NCI-H2171 (cell line): ENCODE measurements around the gene STRBP.
"Not testable (repeated sequence)": the region's sequence is repeated elsewhere in the genome, so short reads cannot be mapped to it uniquely, and the experiment has no call there.

Source experiments
- DNase-seq: peaks from one replicate; lab custom pipeline; 2025; lab: John Stamatoyannopoulos, UW

The STRBP gene

DNA sequence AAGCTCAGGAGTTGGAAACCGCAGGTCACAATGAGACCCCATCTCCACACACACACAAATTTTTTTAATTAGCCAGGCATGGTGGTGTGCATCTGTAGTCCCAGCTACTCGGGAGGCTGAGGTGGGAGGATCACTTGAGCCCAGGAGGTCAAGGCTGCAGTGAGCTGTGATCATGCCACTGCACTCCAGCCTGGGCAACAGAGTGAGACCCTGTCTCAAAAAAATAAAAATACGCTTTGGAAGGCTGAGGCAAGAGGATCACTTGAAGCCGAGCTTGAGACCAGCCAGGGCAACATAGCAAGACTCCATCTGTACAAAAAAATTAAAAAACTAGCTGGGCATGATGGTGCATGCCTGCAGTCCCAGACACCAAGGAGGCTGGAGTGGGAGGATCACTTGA, 19.2 kb downstream of the STRBP start:
- DNase-seq: not testable (repeated sequence)

- no peak for DNase-seq
Observed at GRCh38 chr9:123248630-123249029, 19.8 kb downstream of the STRBP start.

DNA sequence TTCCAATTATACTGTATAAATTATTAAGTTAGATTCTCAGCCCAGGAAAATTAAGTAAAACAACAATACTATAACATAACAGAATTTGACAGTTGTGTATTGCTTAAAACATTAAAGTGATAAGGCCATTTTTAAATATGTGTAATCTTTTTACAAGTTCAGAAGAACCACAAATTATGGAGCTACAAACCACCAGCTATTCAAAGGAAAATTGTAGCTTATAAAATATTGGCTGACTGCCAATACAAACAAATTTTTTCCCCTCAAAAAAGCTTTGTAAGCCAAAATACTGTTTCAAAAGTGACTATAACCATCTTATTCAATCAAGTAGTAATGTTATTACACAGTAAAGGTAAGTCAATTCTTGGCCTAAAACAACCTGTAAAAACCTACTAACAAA, 21.9 kb downstream of the STRBP start:
- DNase-seq: no peak

DNA sequence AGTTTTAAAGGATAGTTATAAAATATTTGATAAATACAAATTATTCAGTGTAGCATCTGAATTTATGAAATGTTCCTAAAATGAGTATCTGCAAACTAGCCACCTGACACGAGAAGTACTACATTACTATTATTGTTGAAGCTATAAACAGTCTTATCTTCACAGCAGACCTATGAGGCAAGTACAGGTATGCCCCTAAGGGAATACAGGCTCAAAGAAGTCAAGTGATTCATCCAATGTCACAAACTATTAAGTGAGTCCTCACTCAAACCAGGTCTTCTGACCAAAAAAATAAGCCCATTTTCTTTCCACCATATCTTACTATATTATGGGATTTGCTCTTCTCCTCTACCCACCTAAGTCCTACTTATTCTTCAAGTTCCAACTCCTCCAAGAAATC, 28.7 kb downstream of the STRBP start:
- no peak for DNase-seq

DNA sequence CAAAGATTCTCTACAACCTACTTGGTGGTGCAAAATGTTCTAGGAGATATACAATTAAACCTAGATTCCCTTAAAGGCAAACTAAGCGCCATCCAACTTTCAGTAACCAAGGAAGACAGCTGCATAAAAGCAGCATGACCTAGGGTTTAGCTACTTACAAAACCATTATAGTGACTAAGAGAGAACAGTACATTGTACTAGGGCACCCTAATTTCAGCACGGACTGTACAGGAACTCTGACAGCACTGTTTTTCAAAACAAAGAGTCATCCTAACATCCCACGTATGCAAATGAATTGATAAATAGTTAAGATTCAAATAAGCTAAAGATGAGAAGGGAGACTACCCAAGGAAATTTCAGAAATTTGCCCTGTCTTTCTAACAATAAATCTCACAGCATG, 30.0 kb downstream of the STRBP start:
- DNase-seq: no peak

- DNase-seq: no peak
Observed at GRCh38 chr9:123237220-123237619, 31.2 kb downstream of the STRBP start.

DNA sequence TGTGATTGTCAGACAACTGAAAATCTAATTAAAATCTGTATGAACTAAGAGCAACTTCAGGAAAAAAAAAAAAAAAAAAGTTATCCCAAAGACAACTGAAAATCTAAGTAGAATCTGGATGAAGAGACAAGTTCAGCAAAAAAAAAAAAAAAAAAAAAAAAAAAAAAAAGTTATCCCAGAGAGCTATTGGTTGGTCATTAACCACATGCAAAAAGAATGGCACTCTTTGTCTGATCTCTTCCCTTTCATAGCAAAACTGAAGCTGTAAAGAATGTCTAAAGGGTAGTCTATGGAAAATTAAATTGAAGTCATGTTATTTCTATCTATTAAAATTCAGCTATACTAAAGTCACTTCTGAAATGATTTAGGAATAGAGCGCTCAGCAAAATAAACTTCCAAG, 32.9 kb downstream of the STRBP start:
- DNase-seq: no peak

- DNase-seq: no peak
Observed at GRCh38 chr9:123234853-123235252, 33.5 kb downstream of the STRBP start.

- no peak for DNase-seq
Observed at GRCh38 chr9:123232332-123232731, 36.1 kb downstream of the STRBP start.

- DNase-seq: no peak
Observed at GRCh38 chr9:123231421-123231820, 37.0 kb downstream of the STRBP start.

DNA sequence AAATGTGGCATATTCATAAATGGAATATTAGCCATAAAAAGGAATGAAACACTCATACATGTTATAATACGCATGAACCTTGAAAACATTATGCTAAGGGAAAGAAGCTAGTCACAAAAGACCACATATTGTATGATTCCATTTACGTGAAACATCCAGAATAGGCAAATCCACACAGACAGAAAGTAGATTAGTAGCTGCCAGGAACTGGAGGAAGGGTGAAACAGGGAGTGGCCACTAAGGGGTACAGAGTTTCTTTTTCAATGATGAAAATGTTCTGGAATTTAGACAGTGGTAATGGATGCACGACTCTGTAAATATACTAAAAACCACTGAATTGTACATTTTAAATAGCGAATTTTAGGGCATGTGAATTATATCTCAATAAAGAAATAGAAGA, 39.4 kb downstream of the STRBP start:
- DNase-seq: no peak

DNA sequence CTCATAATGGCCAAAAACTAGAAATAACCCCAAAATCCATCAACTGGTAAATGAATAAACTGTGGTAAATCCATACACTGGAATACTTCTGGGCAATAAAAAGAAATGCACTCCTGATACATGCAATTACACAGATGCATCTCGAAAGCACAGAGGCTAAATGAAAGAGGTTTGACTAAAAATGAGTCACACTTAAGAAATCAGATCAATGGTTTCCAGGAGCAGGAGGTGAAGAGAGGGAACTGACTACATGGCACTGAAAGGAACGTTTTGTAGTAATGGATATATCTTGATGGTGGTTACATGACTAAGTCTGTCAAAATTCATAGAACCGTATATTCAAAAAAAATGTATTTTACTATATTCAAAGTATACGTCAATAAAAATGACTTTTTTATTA, 42.4 kb downstream of the STRBP start:
- no peak for DNase-seq

DNA sequence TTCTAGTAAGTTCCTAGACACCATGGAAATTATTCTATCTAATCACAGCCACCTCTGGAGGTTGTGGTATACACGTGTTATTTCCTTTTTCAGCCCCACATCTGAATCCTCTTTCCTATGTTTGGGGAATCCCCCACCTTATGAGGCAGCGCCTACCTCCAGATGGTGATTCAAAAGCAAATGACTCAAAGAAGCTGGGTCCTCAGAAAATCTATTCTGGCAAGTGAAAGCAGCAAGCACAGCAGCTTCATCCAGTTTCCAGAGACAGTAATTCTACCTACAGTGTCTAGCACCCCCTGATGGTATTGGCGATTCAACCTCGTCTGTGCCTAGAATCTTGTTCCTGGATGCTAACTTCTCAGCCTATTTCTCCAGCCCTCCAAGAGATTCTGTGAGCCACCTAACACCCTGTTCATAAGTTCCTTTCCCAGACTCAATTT, 43.0 kb downstream of the STRBP start:
- no peak for DNase-seq

DNA sequence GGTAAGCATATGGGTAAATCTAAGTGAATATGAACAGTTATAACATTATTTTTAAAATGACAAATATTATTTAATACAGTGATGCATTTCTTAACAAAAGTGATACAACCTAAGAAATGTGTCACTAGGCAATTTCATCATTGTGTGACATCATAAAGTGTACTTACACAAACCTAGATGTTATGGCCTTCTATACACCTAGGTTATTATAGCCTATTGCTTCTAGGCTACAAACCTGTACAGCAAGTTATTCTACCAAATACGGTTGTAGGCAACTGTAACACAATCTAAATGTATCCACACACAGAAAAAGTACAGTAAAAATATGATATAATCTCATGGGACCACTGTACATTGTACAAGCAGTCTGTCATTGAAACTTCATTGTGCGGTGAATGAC, 48.3 kb downstream of the STRBP start:
- no peak for DNase-seq

DNA sequence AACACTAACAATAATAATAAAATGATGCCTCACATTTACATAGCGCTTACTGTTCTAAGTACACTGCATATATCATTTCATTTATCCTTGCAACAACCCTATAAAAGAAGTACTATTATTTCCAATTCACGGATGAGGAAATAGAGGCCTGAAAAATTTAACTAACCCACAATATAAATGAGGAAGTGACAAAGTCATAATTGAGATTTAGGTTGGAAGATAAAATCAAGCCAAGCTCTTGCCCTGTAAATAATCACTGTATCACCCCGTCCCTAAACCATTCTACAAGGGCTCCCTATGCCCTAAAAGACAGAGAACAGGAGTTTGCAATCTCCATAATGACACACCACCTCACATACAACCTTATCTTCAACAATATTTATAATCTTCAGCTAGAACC, 49.6 kb downstream of the STRBP start:
- no peak for DNase-seq

DNA sequence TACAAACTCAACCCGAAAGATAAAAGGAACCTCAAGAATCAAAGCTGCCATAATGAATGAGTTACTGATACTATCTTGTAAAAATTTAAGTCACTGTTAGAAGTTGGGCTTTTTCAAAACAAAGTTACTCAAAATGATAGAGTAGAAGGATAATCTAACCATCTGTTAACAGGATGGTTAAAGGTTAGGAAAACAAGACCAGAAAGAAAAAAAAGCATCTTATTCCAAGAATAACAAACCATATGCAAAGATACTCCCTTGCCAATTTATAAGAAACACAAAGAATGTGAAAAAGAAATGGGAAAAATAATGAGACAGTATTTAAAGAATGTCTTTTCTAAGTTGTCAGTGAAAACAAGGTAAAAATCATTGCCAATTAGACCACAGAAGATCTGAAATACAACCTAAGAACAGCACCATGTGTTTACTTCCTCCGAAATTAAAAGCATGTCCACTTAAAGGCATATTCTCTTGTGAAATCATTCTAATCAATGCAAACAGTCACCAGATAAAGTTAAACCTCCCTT, 51.2 kb downstream of the STRBP start:
- DNase-seq: no peak

- DNase-seq: no peak
Observed at GRCh38 chr9:123216251-123216797, 52.1 kb downstream of the STRBP start.

DNA sequence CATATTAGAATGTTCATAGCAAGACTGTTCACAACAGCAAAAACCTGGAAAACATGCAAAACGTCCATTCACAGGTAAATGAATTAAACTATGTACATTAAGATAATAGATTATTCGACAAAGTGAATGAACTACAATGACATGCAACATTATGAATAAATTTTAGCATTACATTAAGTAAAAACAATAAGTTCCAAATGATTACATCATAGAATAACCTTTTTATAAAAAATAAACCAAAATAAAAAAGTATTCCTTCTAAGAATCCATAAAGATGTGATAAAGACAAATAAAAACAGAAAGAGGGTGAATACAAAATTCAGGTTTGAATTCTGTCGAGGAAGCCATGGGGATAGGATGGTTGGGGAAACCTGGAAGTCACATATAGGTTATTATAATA, 57.3 kb downstream of the STRBP start:
- DNase-seq: no peak

GRCh38 chr9:123208626-123209174, 59.7 kb downstream of the STRBP start:
- DNase-seq: no peak

GRCh38 chr9:123206065-123206464, 62.3 kb downstream of the STRBP start:
- no peak for DNase-seq

GRCh38 chr9:123201083-123201482, 67.3 kb downstream of the STRBP start:
- DNase-seq: no peak

DNA sequence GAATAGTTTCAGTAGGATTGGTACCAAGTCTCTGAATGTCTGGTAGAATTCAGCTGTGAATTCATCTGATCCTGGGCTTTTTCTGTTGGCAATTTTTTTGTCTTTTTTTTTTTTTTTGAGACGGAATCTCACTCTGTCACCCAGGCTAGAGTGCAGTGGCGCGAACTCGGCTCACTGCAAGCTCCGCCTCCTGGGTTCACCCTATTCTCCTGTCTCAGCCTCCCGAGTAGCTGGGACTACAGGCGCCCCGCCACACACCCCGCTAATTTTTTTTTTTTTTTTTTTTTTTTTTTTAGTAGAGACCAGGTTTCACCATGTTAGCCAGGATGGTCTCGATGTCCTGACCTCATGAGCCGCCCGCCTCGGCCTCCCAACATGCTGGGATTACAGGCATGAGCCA, 67.9 kb downstream of the STRBP start:
- not testable (repeated sequence) for DNase-seq

DNA sequence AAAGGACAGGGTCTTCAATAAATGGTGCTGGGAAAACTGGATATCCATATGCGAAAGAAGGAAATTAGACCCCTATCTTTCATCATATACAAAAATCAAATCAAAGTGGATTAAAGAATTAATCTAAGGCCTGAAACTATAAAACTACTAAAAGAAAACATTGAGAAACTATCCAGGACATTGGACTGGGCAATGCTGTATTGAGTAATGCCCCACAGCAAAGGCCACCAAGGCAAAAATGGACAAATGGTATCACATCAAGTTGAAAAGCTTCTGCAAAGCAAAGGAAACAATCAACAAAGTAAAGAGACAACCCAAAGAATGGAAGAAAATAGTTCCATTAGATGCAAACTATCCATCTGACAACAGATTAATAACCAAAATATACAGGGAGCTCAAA, 72.3 kb downstream of the STRBP start:
- DNase-seq: no peak

GRCh38 chr9:123194023-123194422, 74.4 kb downstream of the STRBP start:
- DNase-seq: no peak
